CD4-positive, alpha-beta memory T cell (primary cell): ENCODE data around the gene MADCAM1. TPM values are rescaled to one million over a fixed set of nuclear protein-coding genes. Genes with fewer than 3 reads are reported as not detected.
A peak's percentile ranks its signal among the peaks of the same experiment; 100 is the strongest.

Source experiments
- CTCF ChIA-PET: fragments of 350-600 bp; sonication (Branson Sonifier 250); formaldehyde crosslinking; loops from one replicate; lab custom pipeline; 2021; ENCODE audit warnings: inconsistent platforms; ENCODE audit not compliant: partially characterized antibody; lab: Charles Lee
- POLR2A ChIA-PET: fragments of 350-600 bp; sonication (Branson Sonifier 250); formaldehyde crosslinking; loops from one replicate; lab custom pipeline; 2021; ENCODE audit not compliant: partially characterized antibody; lab: Charles Lee
- DNase-seq, 5 donors: peaks; one replicate each; pipeline versions ENCODE4 v3.0.0 to v3.0.0-alpha.2; 2020 to 2022; ENCODE audit warnings: mixed read lengths in 1 of 5
- H3K27ac ChIP-seq: one replicate; pipeline ENCODE4 v1.7.0; 2013; ENCODE audit warnings: low read depth, low read length
- H3K27me3 ChIP-seq: 2 replicates; pipeline ENCODE4 v1.7.0; 2013; ENCODE audit warnings: mild to moderate bottlenecking, low read length, moderate library complexity; ENCODE audit not compliant: insufficient read depth
- H3K36me3 ChIP-seq: 2 replicates; pipeline ENCODE4 v1.7.0; 2013; ENCODE audit warnings: mild to moderate bottlenecking, low read length, moderate library complexity; ENCODE audit not compliant: insufficient read depth
- H3K4me1 ChIP-seq: 2 replicates; pipeline ENCODE4 v1.7.0; 2013; ENCODE audit warnings: mild to moderate bottlenecking, low read length, moderate library complexity; ENCODE audit not compliant: insufficient read depth
- H3K4me3 ChIP-seq, 2 donors: one replicate each; pipeline ENCODE4 v1.7.0; 2013; ENCODE audit warnings: low read length in 2 of 2, mild to moderate bottlenecking in 1 of 2
- H3K9me3 ChIP-seq, 2 donors: one replicate each; pipeline ENCODE4 v1.7.0; 2013; ENCODE audit warnings: low read length in 2 of 2, control low read depth in 1 of 2; ENCODE audit not compliant: control insufficient read depth in 1 of 2
- H3K27ac Mint-ChIP-seq, 7 donors: one replicate each; pipeline ENCODE4 v1.8.0; 2020 to 2021; ENCODE audit warnings: mixed read lengths in 7 of 7, mild to moderate bottlenecking in 6 of 7, inconsistent platforms in 3 of 7, moderate library complexity in 3 of 7
- H3K27me3 Mint-ChIP-seq, 2 donors: one replicate each; pipeline ENCODE4 v1.8.0; 2020 to 2021; ENCODE audit warnings: mixed read lengths in 2 of 2
- H3K36me3 Mint-ChIP-seq, 2 donors: one replicate each; pipeline ENCODE4 v1.8.0; 2020 to 2021; ENCODE audit warnings: mixed read lengths in 2 of 2, inconsistent platforms in 1 of 2, mild to moderate bottlenecking in 1 of 2
- H3K4me1 Mint-ChIP-seq, 4 donors: one replicate each; pipeline ENCODE4 v1.8.0; 2020 to 2021; ENCODE audit warnings: mixed read lengths in 4 of 4, mild to moderate bottlenecking in 1 of 4
- H3K4me3 Mint-ChIP-seq, 8 donors: one replicate each; pipeline ENCODE4 v1.8.0; 2020 to 2021; ENCODE audit warnings: mixed read lengths in 8 of 8, mild to moderate bottlenecking in 7 of 8, moderate library complexity in 6 of 8, inconsistent platforms in 3 of 8
- H3K9me3 Mint-ChIP-seq, 8 donors: one replicate each; pipeline ENCODE4 v1.8.0; 2020 to 2021; ENCODE audit warnings: mixed read lengths in 8 of 8, mild to moderate bottlenecking in 5 of 8, inconsistent platforms in 3 of 8, moderate library complexity in 1 of 8
- intact Hi-C: fragments of 100-400 bp; cut with micrococcal nuclease; formaldehyde crosslinking; loops from one replicate; pipeline ENCODE4 v1.15.1; 2023
- polyA plus RNA-seq, 2 donors: library from polyadenylated mRNA; unstranded; fragments of 300-500 nt; fragmentation: Illumina TruSeq; gene quantifications; one replicate each; pipeline ENCODE4 v1.2.3, GENCODE V29; 2021
- total RNA-seq, 2 experiments: library from RNA; stranded (reverse); gene quantifications; one replicate each; pipeline ENCODE4 v1.2.3, GENCODE V29; 2021

The MADCAM1 gene
- total and polyA plus RNA-seq, 4 experiments from 2014 or later: 0.11 to 1.9 (median 0.88) TPM

DNA sequence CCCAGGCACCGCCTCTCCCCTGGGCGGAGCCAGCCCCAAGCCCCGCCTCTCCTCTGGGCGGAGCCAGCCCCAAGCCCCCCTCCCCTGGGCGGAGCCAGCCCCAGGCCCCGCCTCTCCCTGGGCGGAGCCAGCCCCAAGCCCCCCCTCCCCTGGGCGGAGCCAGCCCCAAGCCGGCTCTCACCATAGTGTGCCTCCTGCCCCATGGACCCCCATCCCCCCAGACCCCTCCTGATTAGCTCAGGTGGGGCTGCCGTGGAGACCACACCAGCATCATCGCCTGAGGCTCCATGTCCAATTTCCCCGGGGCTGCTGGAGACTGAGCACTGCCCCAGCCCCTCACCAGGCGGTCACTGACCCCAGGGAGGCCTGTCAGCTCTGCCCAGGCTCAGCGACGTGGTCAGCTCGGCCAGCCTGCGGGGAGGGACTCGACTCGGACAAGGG, 4.2 kb upstream of the MADCAM1 start:
- Histone ChIP-seq H3K27ac (no peak overlapping the region), H3K4me3 (no peak overlapping the region), H3K36me3 (no peaks in the 10 kb centered on the region), H3K9me3 (no peaks in the 10 kb centered on the region), H3K4me1 (peaks cover 5% of the 10 kb centered on the region), H3K27me3 (no peaks in the 10 kb centered on the region)
- ChIA-PET POLR2A (interaction anchor here (0.7 kb wide), 1 partner anchor 86 kb away, joined by 4 read pairs; no protein-coding TSS in a partner anchor), CTCF (no interaction called here)
- no peak overlapping the region for H3K4me3 Mint-ChIP-seq
- peak in 3 of 5 donors; percentile 15 to 68 (median 32) for DNase-seq
- peaks cover 0 to 21% (median 2%) of the 10 kb centered on the region in 4 donors for H3K4me1 Mint-ChIP-seq
- H3K27ac Mint-ChIP-seq: no peak overlapping the region
- no peaks in the 10 kb centered on the region for H3K27me3 Mint-ChIP-seq
- no peaks in the 10 kb centered on the region for H3K36me3 Mint-ChIP-seq
- H3K9me3 Mint-ChIP-seq: no peaks in the 10 kb centered on the region
- intact Hi-C loops: no loop called here

DNA sequence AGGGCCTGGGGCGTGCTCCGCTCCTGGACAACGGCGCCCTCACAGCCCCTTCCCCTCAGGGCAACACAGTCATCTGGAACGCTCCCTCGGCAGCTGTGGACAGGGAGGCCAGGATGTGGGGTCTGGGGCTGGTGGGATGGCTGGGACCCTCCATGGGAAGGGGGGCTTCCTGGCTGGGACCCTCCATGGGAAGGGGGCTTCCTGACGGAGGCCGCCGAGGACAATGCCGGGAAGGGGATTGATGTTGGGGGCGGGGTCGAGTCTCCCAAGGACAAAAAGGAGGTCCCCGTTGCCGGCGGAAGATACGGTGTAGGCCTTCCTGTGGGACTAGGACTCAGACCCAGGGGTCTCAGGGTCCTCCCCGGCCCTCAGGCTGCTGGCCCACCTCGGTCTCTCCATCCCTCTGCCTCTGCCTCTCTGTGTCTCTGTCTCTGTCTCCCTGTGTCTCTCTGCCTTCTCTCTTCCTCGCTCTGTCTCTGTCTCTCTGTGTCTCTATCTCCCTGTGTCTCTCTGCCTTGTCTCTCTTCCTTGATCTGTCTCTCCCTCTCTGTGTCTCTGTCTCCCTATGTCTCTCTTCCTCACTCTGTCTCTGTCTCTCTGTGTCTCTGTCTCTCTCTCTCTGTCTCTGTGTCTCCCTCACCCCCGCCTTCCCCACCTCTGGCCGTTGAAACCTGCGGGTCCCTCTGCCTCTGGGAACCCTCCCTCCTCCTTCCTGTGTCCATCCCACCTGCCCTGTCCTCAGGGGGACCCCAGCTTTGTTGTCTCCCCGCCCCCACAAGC, 2.7 kb upstream of the MADCAM1 start:
- H3K4me1 Mint-ChIP-seq: peaks cover 0 to 11% (median 2%) of the 10 kb centered on the region in 4 donors
- H3K9me3 ChIP-seq: no peaks in the 10 kb centered on the region
- H3K4me3 ChIP-seq: no peak overlapping the region
- no peaks in the 10 kb centered on the region for H3K36me3 Mint-ChIP-seq
- peaks cover 0 to 4% of the 10 kb centered on the region in 2 donors for H3K27me3 Mint-ChIP-seq
- no peaks in the 10 kb centered on the region for H3K9me3 Mint-ChIP-seq
- no peaks in the 10 kb centered on the region for H3K4me1 ChIP-seq
- peak overlapping the region in 5 of 7 donors; percentile 32 to 90 (median 67) for H3K27ac Mint-ChIP-seq
- H3K27ac ChIP-seq: no peak overlapping the region
- POLR2A ChIA-PET: no interaction called here
- intact Hi-C loops: no loop called here
- no peaks in the 10 kb centered on the region for H3K36me3 ChIP-seq
- H3K4me3 Mint-ChIP-seq: peak overlapping the region in 2 of 8 donors; percentile 26 to 46
- DNase-seq: no peak
- CTCF ChIA-PET: interaction anchor here (1.4 kb wide), 1 partner anchor 13 kb away, joined by 4 read pairs; no protein-coding TSS in a partner anchor
- peaks cover 6% of the 10 kb centered on the region for H3K27me3 ChIP-seq

GRCh38 chr19:494171-495080, 1.9 kb upstream of the MADCAM1 start:
- intact Hi-C loops: no loop called here
- CTCF ChIA-PET: interaction anchor here (1.4 to 1.5 kb wide), 2 partner anchors 12 to 16 kb away, joined by 4 to 6 read pairs; no protein-coding TSS in a partner anchor
- Mint-ChIP-seq H3K4me1 (peaks cover 2 to 11% (median 5%) of the 10 kb centered on the region in 4 donors), H3K27ac (peak overlapping the region in 1 of 7 donors; percentile 32), H3K27me3 (peaks cover 5 to 7% of the 10 kb centered on the region in 2 donors), H3K4me3 (no peak overlapping the region), H3K9me3 (no peaks in the 10 kb centered on the region), H3K36me3 (no peaks in the 10 kb centered on the region)
- no peaks in the 10 kb centered on the region for H3K4me1 ChIP-seq
- no peaks in the 10 kb centered on the region for H3K36me3 ChIP-seq
- no peak overlapping the region for H3K27ac ChIP-seq
- POLR2A ChIA-PET: interaction anchor here (0.9 kb wide), 1 partner anchor 12 kb away, joined by 4 read pairs; no protein-coding TSS in a partner anchor
- DNase-seq: peak in 1 of 5 donors; percentile 36
- no peak overlapping the region for H3K4me3 ChIP-seq
- H3K27me3 ChIP-seq: peaks cover 12% of the 10 kb centered on the region
- H3K9me3 ChIP-seq: no peaks in the 10 kb centered on the region

GRCh38 chr19:495081-495401, 1.2 kb upstream of the MADCAM1 start:
- ChIA-PET CTCF (interaction anchor here (1.5 kb wide), 1 partner anchor 16 kb away, joined by 6 read pairs; no protein-coding TSS in a partner anchor), POLR2A (interaction anchor here (0.8 to 1.1 kb wide), 3 partner anchors 11 to 16 kb away, joined by 3 to 5 read pairs (median 4); no protein-coding TSS in a partner anchor)
- Mint-ChIP-seq H3K27ac (peak overlapping the region in 2 of 7 donors; percentile 65 to 69), H3K9me3 (no peaks in the 10 kb centered on the region), H3K36me3 (no peaks in the 10 kb centered on the region), H3K4me3 (no peak overlapping the region), H3K27me3 (peaks cover 6 to 7% of the 10 kb centered on the region in 2 donors), H3K4me1 (peaks cover 2 to 6% (median 5%) of the 10 kb centered on the region in 4 donors)
- no peaks in the 10 kb centered on the region for H3K36me3 ChIP-seq
- no peaks in the 10 kb centered on the region for H3K4me1 ChIP-seq
- no peak overlapping the region for H3K27ac ChIP-seq
- intact Hi-C loops: no loop called here
- H3K9me3 ChIP-seq: no peaks in the 10 kb centered on the region
- no peak for DNase-seq
- H3K27me3 ChIP-seq: peaks cover 13% of the 10 kb centered on the region
- no peak overlapping the region for H3K4me3 ChIP-seq

DNA sequence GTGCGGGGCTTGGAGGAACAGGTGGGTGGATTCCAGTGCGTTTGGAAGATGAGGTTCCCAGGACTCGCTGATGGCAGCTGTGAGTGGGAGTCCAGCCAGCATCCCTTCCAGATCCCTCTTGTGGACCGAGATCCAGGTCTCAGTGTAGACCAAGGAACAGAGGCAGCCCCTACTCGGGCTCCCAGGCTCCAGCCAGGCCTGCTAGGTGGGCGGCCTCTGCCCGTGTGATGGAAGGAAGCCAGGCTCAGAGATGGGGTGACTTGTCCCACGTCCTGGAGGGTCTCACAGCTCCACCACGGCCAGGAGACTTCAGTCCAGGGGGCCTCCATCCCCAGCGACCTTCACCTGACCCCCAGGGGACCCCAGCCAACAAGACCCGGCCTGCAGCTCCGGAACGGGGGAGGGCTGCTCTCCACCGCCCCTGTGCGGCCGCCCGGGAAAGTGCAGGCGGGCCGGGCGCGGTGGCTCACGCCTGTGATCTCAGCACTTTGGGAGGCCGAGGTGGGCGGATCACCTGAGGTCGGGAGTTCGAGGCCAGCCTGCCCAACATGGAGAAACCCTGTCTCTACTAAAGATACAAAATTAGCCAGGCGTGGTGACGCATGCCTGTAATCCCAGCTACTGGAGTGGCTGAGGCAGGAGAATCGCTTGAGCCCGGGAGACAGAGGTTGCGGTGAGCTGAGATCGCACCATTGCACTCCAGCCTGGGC, 729 bp upstream of the MADCAM1 start:
- Mint-ChIP-seq H3K27ac (peak overlapping the region in 4 of 7 donors; percentile 18 to 69 (median 44)), H3K4me3 (no peak overlapping the region), H3K4me1 (peaks cover 0 to 6% (median 4%) of the 10 kb centered on the region in 4 donors), H3K9me3 (no peaks in the 10 kb centered on the region), H3K27me3 (peaks cover 6 to 7% of the 10 kb centered on the region in 2 donors), H3K36me3 (no peaks in the 10 kb centered on the region)
- Histone ChIP-seq H3K4me1 (no peaks in the 10 kb centered on the region), H3K27ac (no peak overlapping the region), H3K9me3 (no peaks in the 10 kb centered on the region), H3K27me3 (peaks cover 13% of the 10 kb centered on the region), H3K4me3 (no peak overlapping the region), H3K36me3 (no peaks in the 10 kb centered on the region)
- ChIA-PET POLR2A (interaction anchor here (0.8 to 1.1 kb wide), 3 partner anchors 11 to 15 kb away, joined by 3 to 5 read pairs (median 4); no protein-coding TSS in a partner anchor), CTCF (interaction anchor here (1.3 to 1.5 kb wide), 2 partner anchors 11 to 15 kb away, joined by 6 to 7 read pairs; no protein-coding TSS in a partner anchor)
- DNase-seq: peak; percentile 39 to 58 (median 49)
- intact Hi-C loops: no loop called here

- Mint-ChIP-seq H3K4me1 (peaks cover 0 to 6% (median 4%) of the 10 kb centered on the region in 4 donors), H3K27me3 (peaks cover 6 to 7% of the 10 kb centered on the region in 2 donors), H3K27ac (no peak overlapping the region), H3K36me3 (no peaks in the 10 kb centered on the region), H3K9me3 (no peaks in the 10 kb centered on the region), H3K4me3 (no peak overlapping the region)
- H3K9me3 ChIP-seq: no peaks in the 10 kb centered on the region
- CTCF ChIA-PET: no interaction called here
- H3K27ac ChIP-seq: no peak overlapping the region
- no peaks in the 10 kb centered on the region for H3K36me3 ChIP-seq
- POLR2A ChIA-PET: no interaction called here
- intact Hi-C loops: no loop called here
- no peaks in the 10 kb centered on the region for H3K4me1 ChIP-seq
- DNase-seq: peak in 1 of 5 donors; percentile 12
- H3K4me3 ChIP-seq: no peak overlapping the region
- H3K27me3 ChIP-seq: peaks cover 13% of the 10 kb centered on the region
Measured at GRCh38 chr19:496986-497385, 700 bp downstream of the MADCAM1 start.
